ENCODE data around the gene THSD4. TPM values are rescaled to one million over a fixed set of nuclear protein-coding genes. Genes with fewer than 3 reads are reported as not detected.

The THSD4 gene
- total and polyA plus RNA-seq, 2 of the 8 experiments (the other 6 are each of a cell fraction or from before 2014, with no cell fraction given): 2.5 to 6.2 TPM

GRCh38 chr15:71484080-71484479 lies 368.8 kb downstream of the THSD4 start (continued):
- TF ChIP-seq CHD7 (IDR thresholded peaks at IDR 0.05; ENCODE audit: insufficient replicate concordance, low read length): no peak

All from H1 (cell line).